CD4-positive, alpha-beta T cell treated with Interleukin-15 for 1 hour (primary cell): ENCODE results near the gene B9D2.
"Not testable (repeated sequence)": the region's sequence is repeated elsewhere in the genome, so short reads cannot be mapped to it uniquely, and the experiment has no call there.

Source experiments
- DNase-seq: peaks from one replicate; pipeline ENCODE4 v3.0.0-alpha.2; 2020

B9D2 gene

GRCh38 chr19:41363753-41364523 is at the start of gene B9D2:
B9D2 (minus strand) TSS chr19:41364149; CDS start chr19:41363519, 630 bp downstream.
- DNase-seq = peak; percentile 99

GRCh38 chr19:41412953-41413352 is 49.0 kb upstream of the B9D2 start:
- DNase-seq = no peak

- no peak for DNase-seq
These were observed 48.0 kb upstream of the B9D2 start for GRCh38 chr19:41411968-41412265.

- no peak for DNase-seq
These were observed 47.4 kb upstream of the B9D2 start for GRCh38 chr19:41411100-41411967.

GRCh38 chr19:41410336-41411054 is 46.5 kb upstream of the B9D2 start:
- DNase-seq = no peak

- no peak for DNase-seq
These were observed 45.3 kb upstream of the B9D2 start for GRCh38 chr19:41409288-41409687.

GRCh38 chr19:41408846-41409245 is 44.9 kb upstream of the B9D2 start:
- DNase-seq = not testable (repeated sequence)

GRCh38 chr19:41408256-41408655 is 44.3 kb upstream of the B9D2 start:
- no peak for DNase-seq

- no peak for DNase-seq
These were observed 43.3 kb upstream of the B9D2 start for GRCh38 chr19:41407271-41407670.

- DNase-seq = no peak
These were observed 41.8 kb upstream of the B9D2 start for GRCh38 chr19:41405776-41406175.

GRCh38 chr19:41403181-41403970 is 39.4 kb upstream of the B9D2 start:
- no peak for DNase-seq

GRCh38 chr19:41402010-41402409 is 38.1 kb upstream of the B9D2 start:
- no peak for DNase-seq

- no peak for DNase-seq
These were observed 37.5 kb upstream of the B9D2 start for GRCh38 chr19:41401483-41401882.

- DNase-seq = no peak
These were observed 35.6 kb upstream of the B9D2 start for GRCh38 chr19:41399525-41399924.

GRCh38 chr19:41399091-41399490 is 35.1 kb upstream of the B9D2 start:
- DNase-seq = no peak

GRCh38 chr19:41398598-41398997 is 34.6 kb upstream of the B9D2 start:
- no peak for DNase-seq

- DNase-seq = no peak
These were observed 34.1 kb upstream of the B9D2 start for GRCh38 chr19:41398050-41398418.

- peak; percentile 100 for DNase-seq
These were observed 33.4 kb upstream of the B9D2 start, which contains the start of the genes BCKDHA and EXOSC5 for GRCh38 chr19:41397086-41398049. BCKDHA (plus strand) TSS chr19:41397818; CDS start chr19:41397828, 10 bp downstream. EXOSC5 (minus strand) TSS chr19:41397359; CDS start chr19:41397328, 31 bp downstream.

GRCh38 chr19:41395355-41395754 is 31.4 kb upstream of the B9D2 start:
- DNase-seq = no peak

GRCh38 chr19:41392775-41393174 is 28.8 kb upstream of the B9D2 start:
- no peak for DNase-seq

GRCh38 chr19:41391618-41392017 is 27.7 kb upstream of the B9D2 start:
- DNase-seq = no peak
